CD4-positive, alpha-beta T cell (primary cell): Measurements from ENCODE around the gene KANSL1. TPM values are rescaled to one million over a fixed set of nuclear protein-coding genes. Genes with fewer than 3 reads are reported as not detected.
A peak's percentile ranks its signal among the peaks of the same experiment; 100 is the strongest.

Source experiments
- ATAC-seq: fragments of 200-7000 bp; cut with Tn5 transposase; one replicate; pipeline ENCODE4 v1.10.0; 2022; ENCODE audit warnings: mild to moderate bottlenecking; ENCODE audit not compliant: poor library complexity
- CTCF ChIA-PET: fragments of 350-600 bp; sonication (Branson Sonifier 250); formaldehyde crosslinking; loops from one replicate; lab custom pipeline; 2021; ENCODE audit warnings: antibody characterized with exemption, inconsistent platforms; lab: Charles Lee
- POLR2A ChIA-PET: fragments of 350-600 bp; sonication (Branson Sonifier 250); formaldehyde crosslinking; loops from one replicate; lab custom pipeline; 2021; ENCODE audit warnings: antibody characterized with exemption, inconsistent platforms; lab: Charles Lee
- DNase-seq, 14 experiments: peaks; one replicate each; pipeline ENCODE4 v3.0.0-alpha.2; 2013 to 2020; ENCODE audit warnings: mixed read lengths in 2 of 14
- H3K27ac ChIP-seq, 2 donors: one replicate each; pipeline versions ENCODE4 v1.5.1 to v1.7.0; 2013; ENCODE audit warnings: low read length in 2 of 2, low read depth in 1 of 2, mild to moderate bottlenecking in 1 of 2
- H3K27me3 ChIP-seq, 2 experiments: 1 replicate in 1 of 2; 2 replicates in 1 of 2; pipeline versions ENCODE4 v1.6.1 to v1.7.0; 2013; ENCODE audit warnings: low read length in 2 of 2, control low read depth in 1 of 2, mild to moderate bottlenecking in 1 of 2, moderate library complexity in 1 of 2; ENCODE audit not compliant: insufficient read depth in 2 of 2, control insufficient read depth in 1 of 2
- H3K36me3 ChIP-seq: one replicate; pipeline ENCODE4 v1.6.1; 2013; ENCODE audit warnings: low read length, control low read depth; ENCODE audit not compliant: insufficient read depth
- H3K4me1 ChIP-seq: one replicate; pipeline ENCODE4 v1.6.1; 2013; ENCODE audit warnings: low read length, control low read depth; ENCODE audit not compliant: insufficient read depth
- H3K4me3 ChIP-seq: one replicate; pipeline ENCODE4 v1.5.1; 2013; ENCODE audit warnings: mild to moderate bottlenecking, low read length, moderate library complexity
- H3K9me3 ChIP-seq, 2 experiments: 1 replicate in 1 of 2; 2 replicates in 1 of 2; pipeline versions ENCODE4 v1.6.1 to v1.7.0; 2013; ENCODE audit warnings: low read length in 2 of 2, mild to moderate bottlenecking in 2 of 2, control low read depth in 1 of 2, moderate library complexity in 1 of 2; ENCODE audit not compliant: control insufficient read depth in 1 of 2, insufficient read depth in 1 of 2
- H3K27ac Mint-ChIP-seq: one replicate; pipeline ENCODE4 v1.8.0; 2020; ENCODE audit warnings: mixed read lengths
- H3K27me3 Mint-ChIP-seq: one replicate; pipeline ENCODE4 v1.8.0; 2021; ENCODE audit warnings: mixed read lengths
- H3K36me3 Mint-ChIP-seq: one replicate; pipeline ENCODE4 v1.8.0; 2021; ENCODE audit warnings: low read depth, mixed read lengths
- H3K4me1 Mint-ChIP-seq: one replicate; pipeline ENCODE4 v1.8.0; 2021; ENCODE audit warnings: low read depth, mixed read lengths
- H3K4me3 Mint-ChIP-seq: one replicate; pipeline ENCODE4 v1.8.0; 2020; ENCODE audit warnings: mild to moderate bottlenecking, mixed read lengths
- H3K9me3 Mint-ChIP-seq: one replicate; pipeline ENCODE4 v1.8.0; 2020; ENCODE audit warnings: mixed read lengths
- CTCF ChIP-seq: fragments of 200-600 bp; IDR thresholded peaks from one replicate; pipeline ENCODE4 v1.8.0; 2022; ENCODE audit warnings: antibody characterized with exemption, mild to moderate bottlenecking
- intact Hi-C, 2 experiments: fragments of 100-400 bp; cut with DNase I in 1 of 2; cut with micrococcal nuclease in 1 of 2; formaldehyde crosslinking; loops; one replicate each; pipeline versions ENCODE4 v1.15.1 to v1.9.0; 2023 to 2025; cut with DNase I, micrococcal nuclease
- total RNA-seq, 174 experiments: library from RNA in 2 of 174; stranded (reverse) in 2 of 174; gene quantifications; one replicate each; pipeline ENCODE4 v1.2.3 and lab custom pipeline; 2021 to 2026

KANSL1 gene
- total RNA-seq, 2 experiments from 2014 or later: 122 to 125 TPM

- H3K4me3 ChIP-seq: no peak overlapping the region
- H3K4me1 Mint-ChIP-seq: peaks cover 80% of the 10 kb centered on the region
- CTCF ChIA-PET: interaction anchor here (1.3 to 2.2 kb wide), 3 partner anchors 11 to 49 kb away, joined by 3 to 5 read pairs (median 5); no protein-coding TSS in a partner anchor
- no peak overlapping the region for H3K27ac ChIP-seq
- H3K27ac Mint-ChIP-seq: peak overlapping the region; percentile 37
- no peak for TF ChIP-seq CTCF
- peaks cover 5% of the 10 kb centered on the region for H3K36me3 ChIP-seq
- no peak for ATAC-seq
- H3K27me3 Mint-ChIP-seq: no peaks in the 10 kb centered on the region
- H3K9me3 Mint-ChIP-seq: no peaks in the 10 kb centered on the region
- H3K27me3 ChIP-seq: no peaks in the 10 kb centered on the region
- intact Hi-C loops: no loop called here
- POLR2A ChIA-PET: interaction anchor here (1.1 to 4.3 kb wide), 3 partner anchors 8 to 30 kb away, joined by 3 to 18 read pairs (median 4); partner anchors contain the start of gene KANSL1
- peak overlapping the region; percentile 39 for H3K4me3 Mint-ChIP-seq
- no peaks in the 10 kb centered on the region for H3K9me3 ChIP-seq
- no peak for DNase-seq
- H3K4me1 ChIP-seq: peaks cover 45% of the 10 kb centered on the region
- peaks cover 41% of the 10 kb centered on the region for H3K36me3 Mint-ChIP-seq
Measured at GRCh38 chr17:46162866-46163265, 30.4 kb downstream of the KANSL1 start.

- CTCF ChIA-PET: interaction anchor here (1.1 to 7.6 kb wide), 2 partner anchors 14 to 33 kb away, joined by 5 to 35 read pairs; partner anchors contain the start of gene KANSL1
- Histone ChIP-seq H3K27ac (no peak overlapping the region), H3K4me1 (peaks cover 52% of the 10 kb centered on the region)
Measured at GRCh38 chr17:46160169-46160568, 33.1 kb downstream of the KANSL1 start.

GRCh38 chr17:46159686-46160085, 33.5 kb downstream of the KANSL1 start:
- Mint-ChIP-seq H3K36me3 (peaks cover 24% of the 10 kb centered on the region), H3K9me3 (no peaks in the 10 kb centered on the region), H3K4me3 (no peak overlapping the region), H3K4me1 (peaks cover 88% of the 10 kb centered on the region), H3K27me3 (no peaks in the 10 kb centered on the region), H3K27ac (peak overlapping the region; percentile 50)
- no peak for TF ChIP-seq CTCF
- H3K36me3 ChIP-seq: peaks cover 5% of the 10 kb centered on the region
- ATAC-seq (no peak), DNase-seq (no peak)
- intact Hi-C loops: loop anchor here (5.0 kb wide), 2 partner anchors 33 to 37 kb away; partner anchors contain the start of gene KANSL1 (in 1 of the 2)
- POLR2A ChIA-PET: no interaction called here
- H3K4me1 ChIP-seq: peaks cover 55% of the 10 kb centered on the region
- H3K27ac ChIP-seq: no peak overlapping the region
- H3K27me3 ChIP-seq: no peaks in the 10 kb centered on the region
- CTCF ChIA-PET: interaction anchor here (7.6 kb wide), 1 partner anchor 34 kb away, joined by 35 read pairs; the partner anchor contains the start of gene KANSL1
- no peaks in the 10 kb centered on the region for H3K9me3 ChIP-seq
- no peak overlapping the region for H3K4me3 ChIP-seq

More at GRCh38 chr17:46160169-46160568, 33.1 kb downstream of the KANSL1 start:
- peaks cover 26% of the 10 kb centered on the region for H3K36me3 Mint-ChIP-seq
- Histone ChIP-seq H3K9me3 (no peaks in the 10 kb centered on the region), H3K27me3 (no peaks in the 10 kb centered on the region), H3K4me3 (no peak overlapping the region), H3K36me3 (peaks cover 5% of the 10 kb centered on the region)
- H3K27me3 Mint-ChIP-seq: no peaks in the 10 kb centered on the region
- TF ChIP-seq CTCF: no peak
- peak overlapping the region; percentile 50 for H3K27ac Mint-ChIP-seq
- peaks cover 90% of the 10 kb centered on the region for H3K4me1 Mint-ChIP-seq
- no peaks in the 10 kb centered on the region for H3K9me3 Mint-ChIP-seq
- ATAC-seq: no peak
- DNase-seq: no peak
- intact Hi-C loops: no loop called here
- POLR2A ChIA-PET: interaction anchor here (1.4 kb wide), 1 partner anchor 15 kb away, joined by 3 read pairs; no protein-coding TSS in a partner anchor
- no peak overlapping the region for H3K4me3 Mint-ChIP-seq
